ENCODE results near the gene KIF26B.

DNA sequence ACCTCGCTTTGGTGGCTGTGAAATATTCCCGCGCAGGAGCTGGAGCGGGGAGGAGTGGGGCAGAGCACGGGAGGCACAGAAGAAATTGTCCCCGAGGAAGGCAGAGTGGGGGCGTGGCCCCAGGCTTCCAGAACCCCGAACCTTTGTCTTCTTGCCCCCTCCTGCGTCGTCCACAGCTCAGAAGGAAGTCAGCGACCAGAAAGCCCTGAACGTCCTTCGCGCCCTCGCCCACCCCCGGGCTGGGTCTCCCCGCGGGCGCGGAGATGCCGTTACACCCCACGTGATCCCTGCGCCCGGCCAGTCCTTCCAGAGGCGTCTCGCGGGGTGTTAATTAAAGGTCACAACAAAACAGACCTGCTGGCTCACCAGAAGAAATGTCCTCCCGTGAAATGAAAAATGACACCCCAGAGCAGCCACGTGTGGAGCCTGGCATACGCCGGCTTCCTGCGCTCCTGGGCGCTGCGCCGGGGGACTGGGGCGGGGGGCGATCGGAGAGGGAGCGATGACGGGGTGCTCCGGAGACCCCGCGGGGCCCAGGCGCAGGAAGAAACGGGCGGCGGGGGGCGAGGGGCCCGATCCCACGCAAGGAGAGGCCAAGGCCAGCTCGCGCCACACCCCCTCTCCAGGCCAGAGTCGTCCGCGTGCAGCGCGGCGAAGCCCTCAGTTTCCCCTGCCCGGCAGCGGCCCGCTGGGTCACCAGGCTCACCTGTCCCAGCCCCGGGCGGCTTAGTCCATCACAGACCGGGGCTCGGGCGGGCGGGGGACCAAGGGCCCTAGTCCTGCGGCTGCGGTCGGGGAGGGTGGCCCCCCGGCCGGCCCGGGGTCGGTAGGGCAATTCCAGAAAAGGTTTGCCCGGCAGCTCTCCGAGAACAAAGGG is 995 bp upstream of the KIF26B start:
- TF ChIP-seq, protein P1, sequence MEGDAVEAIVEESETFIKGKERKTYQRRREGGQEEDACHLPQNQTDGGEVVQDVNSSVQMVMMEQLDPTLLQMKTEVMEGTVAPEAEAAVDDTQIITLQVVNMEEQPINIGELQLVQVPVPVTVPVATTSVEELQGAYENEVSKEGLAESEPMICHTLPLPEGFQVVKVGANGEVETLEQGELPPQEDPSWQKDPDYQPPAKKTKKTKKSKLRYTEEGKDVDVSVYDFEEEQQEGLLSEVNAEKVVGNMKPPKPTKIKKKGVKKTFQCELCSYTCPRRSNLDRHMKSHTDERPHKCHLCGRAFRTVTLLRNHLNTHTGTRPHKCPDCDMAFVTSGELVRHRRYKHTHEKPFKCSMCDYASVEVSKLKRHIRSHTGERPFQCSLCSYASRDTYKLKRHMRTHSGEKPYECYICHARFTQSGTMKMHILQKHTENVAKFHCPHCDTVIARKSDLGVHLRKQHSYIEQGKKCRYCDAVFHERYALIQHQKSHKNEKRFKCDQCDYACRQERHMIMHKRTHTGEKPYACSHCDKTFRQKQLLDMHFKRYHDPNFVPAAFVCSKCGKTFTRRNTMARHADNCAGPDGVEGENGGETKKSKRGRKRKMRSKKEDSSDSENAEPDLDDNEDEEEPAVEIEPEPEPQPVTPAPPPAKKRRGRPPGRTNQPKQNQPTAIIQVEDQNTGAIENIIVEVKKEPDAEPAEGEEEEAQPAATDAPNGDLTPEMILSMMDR (IDR thresholded peaks at IDR 0.05; ENCODE audit: borderline replicate concordance, extremely low read depth, low read length, poor library complexity, severe bottlenecking), result no peak
- no peak for TF ChIP-seq EZH2 (IDR thresholded peaks at IDR 0.05; ENCODE audit: borderline replicate concordance, low read depth, low read length, severe bottlenecking)

All from DND-41 (cell line).